GDM1 (cell line): ENCODE measurements around the gene DOCK3.
"Not testable (repeated sequence)": the region's sequence is repeated elsewhere in the genome, so short reads cannot be mapped to it uniquely, and the experiment has no call there.

Experiments used
- DNase-seq: peaks from one replicate; lab custom pipeline; 2025; lab: John Stamatoyannopoulos, UW

Gene DOCK3

DNA sequence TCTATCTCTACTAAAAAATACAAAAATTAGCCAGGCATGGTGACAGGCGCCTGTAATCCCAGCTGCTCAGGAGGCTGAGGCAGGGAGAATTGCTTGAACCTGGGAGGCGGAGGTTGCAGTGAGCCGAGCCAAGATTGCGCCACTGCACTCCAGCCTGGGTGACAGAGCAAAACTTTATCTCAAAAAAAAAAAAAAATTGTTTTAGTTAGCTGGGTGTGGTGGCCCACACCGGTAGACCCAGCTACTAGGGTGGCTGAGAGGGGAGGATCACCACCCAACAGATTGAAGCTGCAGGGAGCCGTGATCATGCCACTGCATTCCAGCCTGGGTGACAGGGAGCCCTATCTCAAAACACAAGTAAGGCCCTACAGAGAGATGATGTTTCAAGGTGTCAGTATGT is 712.6 kb downstream of the DOCK3 start:
- not testable (repeated sequence) for DNase-seq

DNA sequence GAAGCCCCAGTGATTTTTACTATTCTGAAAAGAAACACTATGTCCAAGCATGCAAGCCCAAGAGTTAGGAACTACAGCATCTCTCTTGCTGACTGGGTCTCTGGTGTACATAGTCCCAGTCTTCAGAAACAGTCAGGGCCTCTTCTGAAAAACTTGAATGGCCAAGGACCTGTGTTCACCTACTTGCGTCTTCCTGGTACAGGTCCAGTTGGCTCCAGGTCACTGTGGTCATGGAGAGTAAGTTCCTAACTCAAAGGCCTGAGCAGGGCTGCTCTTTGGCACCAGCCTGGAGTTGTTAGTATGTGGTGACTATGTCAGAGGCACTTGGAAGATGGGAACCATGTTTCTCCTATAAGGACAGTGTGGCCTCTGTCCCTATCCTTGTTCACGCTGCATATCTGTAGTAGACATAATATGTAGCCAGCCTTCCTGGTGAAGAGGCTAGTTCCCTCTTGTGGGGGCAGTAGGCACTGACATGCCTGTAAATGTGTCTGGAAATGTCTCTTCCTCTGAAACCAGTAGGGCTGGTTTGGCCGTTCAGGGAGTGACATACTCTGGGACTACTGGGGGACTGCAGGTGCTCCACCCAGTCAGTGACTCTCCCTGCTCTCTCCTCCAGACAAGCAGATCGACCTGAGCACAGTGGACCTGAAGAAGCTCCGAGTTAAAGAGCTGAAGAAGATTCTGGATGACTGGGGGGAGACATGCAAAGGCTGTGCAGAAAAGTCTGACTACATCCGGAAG is 713.7 kb downstream of the DOCK3 start:
- no peak for DNase-seq

DNA sequence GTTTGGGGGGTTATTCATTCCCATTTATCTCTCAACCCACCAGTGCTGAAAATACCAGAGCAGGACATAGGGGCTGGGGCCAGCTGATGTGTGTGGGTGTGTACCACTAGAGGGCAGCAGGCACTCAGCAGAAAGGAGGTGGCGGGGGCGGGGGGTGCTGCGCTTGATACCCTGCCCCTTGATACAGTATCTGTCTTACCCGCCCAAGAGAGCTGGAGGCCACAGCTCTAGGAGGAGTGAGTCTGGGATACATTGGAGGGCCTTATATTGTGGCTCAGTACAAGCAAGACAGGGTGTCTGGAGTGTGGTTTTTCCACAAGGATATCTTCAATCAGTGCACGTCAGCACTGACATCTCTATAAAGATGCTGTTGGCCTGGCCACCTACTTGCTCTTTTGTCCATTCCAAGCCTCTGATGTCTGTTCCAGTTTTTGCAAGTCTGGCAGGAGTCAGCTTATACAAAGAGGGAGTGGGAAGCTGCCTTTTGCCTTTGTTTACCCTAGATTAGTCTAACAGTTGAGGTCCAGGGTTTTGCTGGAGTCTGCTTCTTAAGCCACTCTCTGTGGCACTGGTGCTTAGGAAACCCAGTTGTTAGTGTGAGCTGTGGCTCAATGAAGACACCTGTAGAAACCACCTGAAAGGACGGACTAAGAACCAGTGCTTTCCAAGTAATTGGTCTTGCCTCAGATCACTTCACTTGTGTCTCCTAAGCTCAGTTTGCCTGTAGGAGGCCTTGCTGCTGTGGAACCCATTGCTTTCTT is 714.9 kb downstream of the DOCK3 start:
- DNase-seq = peak; percentile 34

DNA sequence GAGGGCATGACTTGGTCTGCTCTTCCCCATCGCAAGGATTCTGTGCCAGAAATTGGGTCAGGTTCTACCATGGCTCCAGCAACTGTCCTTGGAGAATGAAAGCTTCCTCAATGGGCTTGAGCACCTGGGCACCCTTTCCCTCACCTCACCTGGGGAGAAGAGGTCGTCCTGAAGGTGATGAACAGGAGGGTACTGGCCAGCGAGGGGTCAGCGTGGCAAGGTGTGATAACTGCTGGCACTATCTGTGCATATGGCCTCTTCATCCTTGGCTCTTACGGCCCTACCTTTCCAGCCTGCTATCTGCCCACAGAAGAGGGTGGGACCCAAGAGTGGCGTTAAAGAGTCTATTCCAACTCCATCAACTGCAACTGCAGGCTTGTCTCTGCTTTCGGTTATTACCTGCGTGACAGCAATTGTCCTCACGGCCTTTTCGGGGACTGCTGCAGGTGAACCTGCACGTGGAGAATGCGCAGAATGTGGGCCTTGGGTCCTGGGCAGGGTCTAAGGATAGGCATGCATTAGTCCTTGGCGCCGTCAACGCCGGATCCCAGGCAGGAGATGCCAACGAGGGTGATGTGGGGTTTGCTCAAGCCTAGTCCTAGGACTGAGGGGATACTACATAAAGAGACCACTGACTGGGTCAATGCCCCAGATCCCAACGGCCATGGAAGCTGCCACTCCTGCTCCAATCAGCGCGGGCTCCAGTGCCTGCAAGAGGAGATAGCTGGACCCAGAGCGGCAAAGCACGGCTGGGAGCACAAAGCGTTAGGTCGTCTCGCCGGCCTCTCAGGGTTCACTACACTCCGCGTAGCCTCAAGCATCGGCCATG is 715.7 kb downstream of the DOCK3 start:
- DNase-seq = no peak

DNA sequence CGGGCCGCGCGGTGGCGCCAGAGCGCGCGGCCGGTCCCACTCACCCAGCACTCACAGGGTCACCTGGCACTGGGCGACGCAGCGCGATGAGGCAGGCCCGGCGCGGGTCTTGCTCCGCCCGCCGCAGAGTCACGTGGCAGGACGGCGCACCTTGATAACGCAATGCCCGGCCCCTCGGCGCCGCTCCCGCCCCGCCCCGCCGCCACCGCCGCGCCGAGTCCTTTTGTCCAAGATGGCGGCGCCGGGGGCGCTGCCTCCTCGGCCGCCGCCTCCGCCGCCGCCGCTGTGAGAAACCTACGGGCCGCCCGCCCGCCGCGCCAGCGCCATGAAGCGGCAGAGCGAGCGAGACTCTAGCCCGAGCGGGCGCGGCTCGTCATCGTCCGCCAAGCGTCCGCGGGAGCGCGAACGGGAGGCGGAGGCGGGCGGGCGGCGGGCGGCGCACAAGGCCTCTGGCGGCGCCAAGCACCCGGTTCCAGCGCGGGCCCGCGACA is 716.4 kb downstream of the DOCK3 start, which contains the start of gene RBM15B:
RBM15B (plus strand) TSS at position 211 of the 491 bp plus-strand sequence; CDS start at position 326, 115 bp downstream.
- peak; percentile 96 for DNase-seq

DNA sequence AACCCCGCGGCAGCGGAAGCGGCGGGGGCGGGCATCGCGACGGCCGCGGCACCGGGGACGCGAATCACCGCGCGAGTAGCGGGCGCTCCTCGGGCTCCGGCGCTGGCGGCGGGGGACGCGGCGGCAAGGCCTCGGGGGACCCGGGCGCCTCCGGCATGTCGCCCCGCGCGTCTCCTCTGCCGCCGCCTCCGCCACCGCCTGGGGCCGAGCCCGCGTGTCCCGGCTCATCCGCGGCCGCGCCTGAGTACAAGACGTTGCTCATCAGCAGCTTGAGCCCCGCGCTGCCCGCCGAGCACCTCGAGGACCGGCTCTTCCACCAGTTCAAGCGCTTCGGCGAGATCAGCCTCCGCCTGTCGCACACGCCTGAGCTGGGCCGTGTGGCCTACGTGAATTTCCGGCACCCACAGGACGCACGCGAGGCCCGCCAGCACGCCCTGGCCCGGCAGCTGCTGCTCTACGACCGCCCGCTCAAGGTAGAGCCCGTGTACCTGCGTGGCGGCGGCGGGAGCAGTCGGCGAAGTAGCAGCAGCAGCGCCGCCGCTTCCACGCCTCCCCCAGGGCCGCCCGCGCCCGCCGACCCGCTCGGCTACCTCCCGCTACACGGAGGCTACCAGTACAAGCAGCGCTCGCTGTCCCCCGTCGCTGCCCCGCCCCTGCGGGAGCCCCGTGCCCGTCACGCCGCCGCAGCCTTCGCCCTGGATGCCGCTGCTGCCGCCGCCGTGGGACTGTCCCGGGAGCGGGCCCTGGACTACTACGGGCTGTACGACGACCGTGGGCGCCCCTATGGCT is 717.0 kb downstream of the DOCK3 start:
- DNase-seq = no peak

DNA sequence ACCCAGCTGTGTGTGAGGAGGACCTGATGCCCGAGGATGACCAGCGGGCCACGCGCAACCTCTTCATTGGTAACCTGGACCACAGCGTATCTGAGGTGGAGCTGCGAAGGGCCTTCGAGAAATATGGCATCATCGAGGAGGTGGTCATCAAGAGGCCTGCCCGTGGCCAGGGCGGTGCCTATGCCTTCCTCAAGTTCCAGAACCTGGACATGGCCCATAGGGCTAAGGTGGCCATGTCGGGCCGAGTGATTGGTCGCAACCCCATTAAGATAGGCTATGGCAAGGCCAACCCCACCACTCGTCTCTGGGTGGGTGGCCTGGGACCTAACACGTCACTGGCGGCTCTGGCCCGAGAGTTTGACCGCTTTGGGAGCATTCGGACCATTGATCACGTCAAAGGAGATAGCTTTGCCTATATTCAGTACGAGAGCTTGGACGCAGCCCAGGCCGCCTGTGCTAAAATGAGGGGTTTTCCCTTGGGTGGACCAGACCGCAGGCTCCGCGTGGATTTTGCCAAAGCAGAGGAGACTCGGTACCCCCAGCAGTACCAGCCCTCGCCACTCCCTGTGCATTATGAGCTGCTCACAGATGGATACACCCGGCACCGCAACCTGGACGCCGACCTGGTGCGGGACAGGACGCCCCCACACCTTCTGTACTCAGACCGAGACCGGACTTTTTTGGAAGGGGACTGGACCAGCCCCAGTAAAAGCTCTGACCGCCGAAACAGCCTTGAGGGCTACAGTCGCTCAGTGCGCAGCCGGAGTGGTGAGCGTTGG is 717.8 kb downstream of the DOCK3 start:
- no peak for DNase-seq

DNA sequence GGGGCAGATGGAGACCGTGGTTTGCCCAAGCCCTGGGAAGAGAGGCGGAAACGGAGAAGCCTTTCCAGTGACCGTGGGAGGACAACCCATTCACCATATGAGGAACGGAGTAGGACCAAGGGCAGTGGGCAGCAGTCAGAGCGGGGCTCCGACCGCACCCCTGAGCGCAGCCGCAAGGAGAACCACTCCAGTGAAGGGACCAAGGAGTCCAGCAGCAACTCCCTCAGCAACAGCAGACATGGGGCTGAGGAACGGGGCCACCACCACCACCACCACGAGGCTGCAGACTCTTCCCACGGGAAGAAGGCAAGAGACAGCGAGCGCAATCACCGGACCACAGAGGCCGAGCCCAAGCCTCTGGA is 718.4 kb downstream of the DOCK3 start:
- no peak for DNase-seq

DNA sequence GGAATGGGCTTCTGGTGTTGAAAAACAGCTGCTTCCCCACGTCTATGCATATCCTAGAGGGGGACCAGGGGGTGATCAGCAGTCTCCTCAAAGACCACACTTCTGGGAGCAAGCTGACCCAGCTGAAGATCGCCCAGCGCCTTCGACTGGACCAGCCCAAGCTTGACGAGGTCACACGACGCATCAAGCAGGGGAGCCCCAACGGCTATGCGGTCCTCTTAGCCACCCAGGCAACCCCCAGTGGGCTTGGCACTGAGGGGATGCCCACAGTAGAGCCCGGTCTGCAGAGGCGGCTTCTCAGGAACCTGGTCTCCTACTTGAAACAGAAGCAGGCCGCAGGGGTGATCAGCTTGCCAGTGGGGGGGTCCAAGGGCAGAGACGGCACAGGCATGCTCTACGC is 718.8 kb downstream of the DOCK3 start:
- no peak for DNase-seq

DNA sequence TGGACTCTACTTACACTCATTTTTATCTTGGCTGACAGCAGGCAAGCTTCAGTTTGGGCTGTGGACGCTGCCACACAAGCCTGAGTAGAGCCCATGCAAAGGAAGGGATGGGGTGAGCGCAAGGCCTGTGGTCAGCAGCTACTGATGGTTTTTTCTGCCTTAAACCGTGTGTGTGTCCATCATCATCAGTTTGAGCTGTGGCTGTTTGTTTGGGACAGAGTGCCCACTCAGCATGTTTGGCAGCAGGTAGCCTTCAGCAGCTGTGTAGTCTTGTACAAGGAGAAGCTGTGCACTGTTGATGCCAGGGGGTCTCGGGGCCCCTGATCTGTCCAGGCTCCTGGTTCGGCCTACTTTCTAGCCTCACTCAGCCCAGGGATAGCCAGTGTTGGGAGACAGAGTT is 719.8 kb downstream of the DOCK3 start:
- DNase-seq = no peak

DNA sequence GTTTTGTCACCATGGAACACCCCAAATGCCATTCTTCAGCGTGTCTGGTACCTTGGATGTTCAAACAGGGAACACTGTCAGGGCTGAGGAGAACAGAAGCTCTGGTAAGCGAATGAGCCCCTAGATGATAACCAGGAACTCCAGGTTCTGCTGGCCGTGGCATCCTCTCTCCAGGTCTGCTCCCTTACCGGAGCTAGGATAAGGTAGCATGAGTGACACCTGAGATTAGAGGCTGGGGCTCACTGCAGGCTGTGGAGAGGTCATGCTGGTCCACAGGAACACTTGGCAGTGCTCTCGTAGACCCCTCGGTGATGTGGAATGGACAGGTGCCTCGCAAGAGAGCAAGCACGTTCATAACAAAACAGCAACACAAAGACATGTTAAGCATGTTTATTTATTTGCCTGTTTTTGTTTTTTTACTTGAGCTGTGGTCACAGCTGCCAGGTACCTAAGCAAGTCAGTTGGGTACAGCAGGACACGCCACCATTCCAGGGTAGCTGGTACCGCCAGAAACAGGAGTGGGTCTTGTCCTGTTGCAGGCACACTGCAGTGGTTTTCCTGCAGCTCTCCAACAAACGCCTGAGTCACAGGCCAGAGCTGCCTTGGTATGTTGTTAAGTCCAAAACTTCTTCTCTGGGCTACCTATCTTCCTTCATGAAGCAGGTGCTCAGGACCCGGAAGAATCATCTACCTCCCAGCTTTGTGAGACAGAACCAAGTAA is 720.9 kb downstream of the DOCK3 start:
- DNase-seq = no peak

DNA sequence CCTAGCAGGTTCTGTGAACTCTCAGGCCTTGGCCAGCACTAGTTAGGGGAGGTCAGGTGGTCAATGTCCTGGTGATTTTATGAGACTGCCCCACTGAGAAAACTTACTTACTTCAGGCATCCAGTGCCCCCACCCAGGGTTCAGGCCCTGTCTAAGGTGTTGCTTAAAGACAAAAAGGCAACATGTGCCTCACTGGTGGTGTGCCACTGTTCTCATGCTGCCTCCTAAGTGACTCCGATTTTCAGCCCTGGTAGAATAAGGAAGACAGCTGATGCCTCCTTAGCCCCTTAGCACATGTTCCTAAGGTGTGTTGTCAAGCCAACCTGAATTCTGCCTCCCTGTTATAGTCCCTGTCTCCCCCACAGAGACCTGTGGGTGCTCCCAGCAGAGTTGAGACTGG is 721.7 kb downstream of the DOCK3 start:
- no peak for DNase-seq

DNA sequence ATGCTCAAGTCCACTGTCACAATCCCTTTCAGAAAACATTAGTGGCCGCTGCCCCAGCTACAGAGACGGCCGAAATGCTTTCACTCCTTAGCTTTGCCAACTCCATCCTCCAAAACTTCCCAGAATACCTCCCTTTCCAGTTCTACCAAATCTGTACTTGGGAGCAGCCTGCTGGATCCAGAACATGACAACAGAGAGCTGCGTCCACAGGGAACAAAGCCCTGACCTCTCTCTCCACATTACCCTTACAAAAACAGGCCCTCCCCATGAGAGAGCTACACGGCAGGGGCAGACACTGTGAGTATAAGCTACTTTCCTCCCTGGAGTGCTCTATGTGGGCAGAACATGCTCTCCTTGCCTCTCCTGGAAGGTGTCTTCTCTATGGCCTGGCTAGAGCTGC is 722.7 kb downstream of the DOCK3 start:
- DNase-seq = no peak

DNA sequence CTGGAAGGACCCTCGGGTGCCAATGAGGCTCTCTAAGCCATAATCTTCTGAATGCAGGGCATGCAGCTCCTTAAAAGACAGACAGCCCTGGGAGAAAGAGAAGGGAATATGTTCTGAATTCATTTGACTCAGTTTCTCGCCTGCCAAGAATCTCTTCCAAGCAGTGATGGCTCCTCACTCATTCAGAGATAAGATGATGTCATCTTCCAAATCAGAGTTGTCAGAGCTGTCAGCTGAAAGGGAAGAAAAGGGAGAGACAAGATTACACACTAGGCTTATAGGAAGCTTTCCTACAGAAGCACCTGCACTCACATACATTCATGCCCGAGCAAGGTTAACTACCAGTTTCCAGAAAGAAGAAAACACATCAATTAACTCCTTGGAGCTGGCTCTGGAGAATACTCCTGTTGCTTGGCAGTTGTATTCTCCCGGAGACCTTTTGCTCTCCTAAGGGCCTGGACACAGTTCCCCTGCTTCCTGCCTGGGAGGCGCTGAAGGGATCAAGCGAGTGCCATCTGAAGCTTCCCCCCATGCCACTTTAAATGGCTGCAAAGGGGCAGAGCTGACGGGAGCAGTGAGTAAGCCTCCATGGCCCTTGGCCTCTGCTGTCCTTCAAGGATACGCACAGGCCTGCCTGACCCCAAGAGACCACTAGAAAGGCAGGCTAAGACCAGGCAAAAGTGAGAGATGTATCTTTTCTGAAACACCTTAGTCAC is 724.0 kb downstream of the DOCK3 start:
- no peak for DNase-seq

DNA sequence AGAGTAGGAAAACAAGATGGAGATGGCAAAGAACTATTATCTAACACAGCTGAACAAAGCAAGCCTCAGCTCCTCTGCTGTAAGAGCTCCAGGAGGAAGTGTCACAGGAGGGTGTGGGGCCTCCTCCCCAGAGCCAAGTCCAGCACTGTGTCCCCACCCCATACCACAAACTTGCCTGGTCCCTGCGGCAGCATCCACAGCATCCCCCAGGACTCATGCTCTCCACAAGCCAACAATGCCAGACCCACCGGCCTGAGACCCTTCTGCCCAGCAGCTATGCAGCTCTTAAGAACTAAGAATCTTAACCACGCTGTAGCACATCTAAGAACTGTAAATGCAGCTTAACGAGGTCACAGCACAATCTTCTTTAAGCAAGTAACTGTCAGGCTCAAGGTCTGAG is 725.4 kb downstream of the DOCK3 start:
- no peak for DNase-seq

DNA sequence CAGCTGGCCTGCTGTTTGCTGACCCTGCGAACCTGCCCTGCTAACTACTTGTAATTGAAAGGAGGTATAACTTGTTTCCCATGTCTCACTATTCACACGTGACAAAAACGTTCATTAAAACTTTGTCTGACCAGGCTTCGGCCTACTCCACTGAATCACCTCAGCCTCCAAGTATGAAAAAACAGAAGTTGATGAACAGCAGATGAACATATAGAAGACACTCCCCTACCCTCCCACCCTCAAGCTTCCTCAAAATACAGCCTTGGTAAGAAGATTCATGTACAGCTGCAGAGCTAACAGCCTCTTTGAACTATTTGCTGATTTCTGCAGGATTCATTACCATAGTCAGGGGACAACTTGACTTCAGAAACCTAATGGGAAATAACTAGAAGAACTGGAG is 727.0 kb downstream of the DOCK3 start:
- no peak for DNase-seq

DNA sequence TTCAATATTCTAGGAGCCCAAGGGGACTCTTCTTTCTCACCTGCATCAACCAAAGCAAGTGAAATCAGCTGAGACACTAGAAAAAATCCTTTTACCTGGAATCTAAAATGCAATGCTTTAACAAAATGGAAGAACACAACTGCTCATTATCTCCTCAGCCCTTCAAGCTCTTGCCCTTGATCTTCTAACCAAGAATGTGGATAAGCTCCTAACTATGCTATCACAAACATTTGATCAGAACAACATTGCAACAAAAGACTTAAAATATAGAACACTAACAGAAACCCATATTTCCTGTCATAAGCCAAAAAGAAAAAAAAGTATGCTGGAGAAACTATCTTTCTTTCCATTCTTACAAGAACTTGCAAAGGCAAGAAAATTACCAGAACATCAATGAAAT is 728.9 kb downstream of the DOCK3 start:
- no peak for DNase-seq

DNA sequence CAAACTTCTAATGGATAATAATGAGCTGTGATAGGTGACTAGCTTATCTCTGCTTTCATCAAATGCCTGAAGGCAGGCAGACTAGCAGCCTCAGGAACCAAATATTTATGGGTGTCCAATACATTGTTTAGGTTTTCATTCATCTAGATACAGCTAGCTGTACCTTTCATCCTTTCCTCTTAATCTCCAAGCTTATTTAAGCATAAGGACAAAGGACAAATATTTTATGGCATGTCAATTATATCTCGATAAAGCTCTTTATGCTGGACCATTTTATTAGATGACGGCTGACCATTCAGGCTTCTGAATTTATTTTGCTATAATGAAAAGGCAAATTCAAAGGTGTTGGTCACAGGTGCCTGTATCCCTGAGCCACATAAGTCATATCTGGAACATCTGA is 733.3 kb downstream of the DOCK3 start:
- no peak for DNase-seq

DNA sequence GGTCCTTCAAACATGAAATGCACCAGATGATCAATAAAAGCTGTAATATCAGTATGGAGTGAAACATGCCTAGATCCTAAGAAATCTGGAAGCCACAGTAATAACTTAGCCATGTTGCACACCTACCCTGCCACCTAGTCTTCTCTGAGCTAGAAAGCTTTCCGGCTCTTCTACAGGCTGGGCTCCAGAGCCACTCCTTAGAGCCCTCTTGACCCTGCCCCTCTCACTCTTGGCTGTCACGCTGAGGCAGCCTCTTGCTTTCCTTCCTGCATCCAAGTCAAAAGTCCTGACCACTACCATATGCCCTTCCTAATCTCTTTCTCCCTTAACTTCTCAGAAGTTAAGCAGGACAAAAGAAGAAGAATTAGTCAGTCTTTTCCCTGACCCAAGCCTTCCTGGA is 734.1 kb downstream of the DOCK3 start:
- DNase-seq = no peak

DNA sequence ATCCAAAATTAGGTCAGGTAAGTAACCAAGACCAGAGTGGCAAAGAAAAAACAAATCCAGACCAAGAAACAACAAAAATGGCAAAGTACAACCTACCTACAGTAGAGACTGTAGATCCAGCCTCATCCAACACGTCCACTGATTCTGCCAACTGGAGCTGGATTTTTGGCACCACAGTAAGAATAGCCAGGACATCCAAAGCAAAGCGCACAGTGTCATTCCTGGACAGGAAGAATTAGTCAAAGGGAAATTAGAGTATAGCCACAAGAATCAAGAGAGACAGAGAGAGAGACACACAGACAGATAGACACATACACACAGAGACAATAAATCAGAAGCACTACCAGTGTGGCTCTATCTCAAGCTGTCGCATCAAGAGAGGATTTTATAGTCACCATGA is 747.5 kb downstream of the DOCK3 start:
- no peak for DNase-seq
